Left lung (tissue), 10 donors: ENCODE measurements around the gene FKBP7. TPM values are rescaled to one million over a fixed set of nuclear protein-coding genes. Genes with fewer than 3 reads are reported as not detected.
A peak's percentile ranks its signal among the peaks of the same experiment; 100 is the strongest.

Source experiments
- ATAC-seq: fragments of 200-7000 bp; cut with Tn5 transposase; one replicate; pipeline ENCODE4 v1.9.1; 2020; ENCODE audit warnings: moderate library complexity
- DNase-seq, 4 donors: peaks; one replicate each; pipeline ENCODE4 v3.0.0-alpha.2; 2013 to 2020
- H3K27ac ChIP-seq, 2 donors: fragments of 200-600 bp; sonication (generic) in 1 of 2; one replicate each; pipeline versions ENCODE4 v1.5.0 to v1.8.0; 2020 to 2021
- H3K27me3 ChIP-seq, 2 donors: fragments of 200-600 bp; sonication (generic) in 1 of 2; one replicate each; pipeline versions ENCODE4 v1.5.0 to v1.8.0; 2020 to 2021
- H3K36me3 ChIP-seq, 2 donors: fragments of 200-600 bp; sonication (generic) in 1 of 2; one replicate each; pipeline versions ENCODE4 v1.5.0 to v1.8.0; 2020 to 2021
- H3K4me1 ChIP-seq, 2 donors: fragments of 200-600 bp; one replicate each; pipeline ENCODE4 v1.8.0; 2021
- H3K4me3 ChIP-seq, 2 donors: fragments of 200-600 bp; sonication (generic) in 1 of 2; one replicate each; pipeline versions ENCODE4 v1.5.0 to v1.8.0; 2020 to 2021; ENCODE audit warnings: mild to moderate bottlenecking in 1 of 2
- H3K9me3 ChIP-seq, 2 donors: fragments of 200-600 bp; sonication (generic) in 1 of 2; one replicate each; pipeline versions ENCODE4 v1.5.0 to v1.8.0; 2020 to 2021
- CTCF ChIP-seq, 2 donors: fragments of 200-600 bp; sonication (generic) in 1 of 2; IDR thresholded peaks; one replicate each; pipeline versions ENCODE4 v1.5.0 to v1.8.0; 2021; ENCODE audit warnings: antibody characterized with exemption in 2 of 2
- intact Hi-C, 2 donors: fragments of 100-400 bp; cut with DNase I; formaldehyde crosslinking; loops; one replicate each; pipeline versions ENCODE4 v1.11.2 to v1.14.2; 2022
- polyA plus RNA-seq, 6 donors: library from polyadenylated mRNA; unstranded; fragments of 120-200 nt; gene quantifications; one replicate each; pipeline ENCODE4 v1.2.1, GENCODE V29; 2013; ENCODE audit not compliant: insufficient read length in 6 of 6
- total RNA-seq, 2 donors: library from RNA; stranded (reverse); fragmentation: NEBNext Ultra II Directional; extraction: Animal tissue kit (Norgen Biotek cat#: 25700); gene quantifications; one replicate each; pipeline ENCODE4 v1.2.1, GENCODE V29; 2021
- donor health status: DM: no; HTN: yes; CAD: no.
- donor health status: DM: no; HTN: no; CAD: no.

Gene FKBP7
- total and polyA plus RNA-seq, 8 donors, result 12.9 to 73.6 (median 64.4) TPM

- ATAC-seq (no peak), DNase-seq (no peak)
- no peaks in the 10 kb centered on the region for H3K27me3 ChIP-seq
- H3K4me1 ChIP-seq, result peaks cover 0 to 8% of the 10 kb centered on the region in 2 donors
- H3K9me3 ChIP-seq, result peaks cover 0 to 4% of the 10 kb centered on the region in 2 donors
- TF ChIP-seq CTCF (IDR thresholded peaks at IDR 0.05), result no peak
- H3K27ac ChIP-seq, result no peak overlapping the region
- no peak overlapping the region for H3K4me3 ChIP-seq
- intact Hi-C loops, result no loop called here
- H3K36me3 ChIP-seq, result peaks cover 0 to 10% of the 10 kb centered on the region in 2 donors
These were observed 56.3 kb downstream of the FKBP7 start for GRCh38 chr2:178422097-178422496.

- intact Hi-C loops, result no loop called here
- DNase-seq (no peak), ATAC-seq (no peak)
- Histone ChIP-seq H3K27ac (no peak overlapping the region), H3K4me3 (no peak overlapping the region), H3K4me1 (peaks cover 0 to 8% of the 10 kb centered on the region in 2 donors), H3K27me3 (no peaks in the 10 kb centered on the region), H3K9me3 (peaks cover 0 to 4% of the 10 kb centered on the region in 2 donors), H3K36me3 (no peaks in the 10 kb centered on the region)
- TF ChIP-seq CTCF (IDR thresholded peaks at IDR 0.05), result no peak
These were observed 57.9 kb downstream of the FKBP7 start for GRCh38 chr2:178420463-178420999.

GRCh38 chr2:178419123-178419522 is 59.3 kb downstream of the FKBP7 start:
- Histone ChIP-seq H3K27me3 (no peaks in the 10 kb centered on the region), H3K4me1 (peaks cover 7 to 20% of the 10 kb centered on the region in 2 donors), H3K4me3 (no peak overlapping the region), H3K9me3 (no peaks in the 10 kb centered on the region), H3K36me3 (no peaks in the 10 kb centered on the region), H3K27ac (no peak overlapping the region)
- DNase-seq (peak in 1 of 4 donors; percentile 20), ATAC-seq (no peak)
- intact Hi-C loops, result no loop called here
- TF ChIP-seq CTCF (IDR thresholded peaks at IDR 0.05), result peak in 1 of 2 donors; percentile 8

GRCh38 chr2:178418426-178418825 is 60.0 kb downstream of the FKBP7 start:
- DNase-seq, result no peak
- Histone ChIP-seq H3K36me3 (no peaks in the 10 kb centered on the region), H3K9me3 (no peaks in the 10 kb centered on the region), H3K4me3 (no peak overlapping the region), H3K4me1 (peaks cover 7 to 22% of the 10 kb centered on the region in 2 donors), H3K27me3 (no peaks in the 10 kb centered on the region), H3K27ac (no peak overlapping the region)
- no peak for ATAC-seq
- intact Hi-C loops, result no loop called here
- no peak for TF ChIP-seq CTCF (IDR thresholded peaks at IDR 0.05)

GRCh38 chr2:178417916-178418315 is 60.5 kb downstream of the FKBP7 start:
- no peaks in the 10 kb centered on the region for H3K36me3 ChIP-seq
- no peaks in the 10 kb centered on the region for H3K27me3 ChIP-seq
- TF ChIP-seq CTCF (IDR thresholded peaks at IDR 0.05), result no peak
- H3K4me3 ChIP-seq, result no peak overlapping the region
- no peaks in the 10 kb centered on the region for H3K9me3 ChIP-seq
- H3K27ac ChIP-seq, result no peak overlapping the region
- intact Hi-C loops, result no loop called here
- H3K4me1 ChIP-seq, result peaks cover 10 to 27% of the 10 kb centered on the region in 2 donors
- ATAC-seq, result no peak
- no peak for DNase-seq
